Ovary (tissue), 3 donors: ENCODE measurements around the gene PSMG3.

Source experiments
- EP300 ChIP-seq: sonication (generic); formaldehyde crosslinking; IDR thresholded peaks from one replicate; pipeline ENCODE4 v1.6.1; 2017; ENCODE audit warnings: antibody characterized with exemption
- POLR2A ChIP-seq: fragments of 450-650 bp; IDR thresholded peaks from one replicate; pipeline ENCODE4 v1.6.1; 2017; ENCODE audit warnings: antibody characterized with exemption, mild to moderate bottlenecking, moderate library complexity
- TF ChIP-seq, protein P1 (sequence below), 3 donors: fragments of 450-650 bp in 2 of 3; fragments of 200-600 bp in 1 of 3; IDR thresholded peaks; one replicate each; pipeline versions ENCODE4 v1.5.1 to v1.8.0; 2016 to 2022; ENCODE audit warnings: antibody characterized with exemption in 3 of 3, mild to moderate bottlenecking in 1 of 3
- donor health status: DM: no; HTN: no; CAD: no.

DNA sequence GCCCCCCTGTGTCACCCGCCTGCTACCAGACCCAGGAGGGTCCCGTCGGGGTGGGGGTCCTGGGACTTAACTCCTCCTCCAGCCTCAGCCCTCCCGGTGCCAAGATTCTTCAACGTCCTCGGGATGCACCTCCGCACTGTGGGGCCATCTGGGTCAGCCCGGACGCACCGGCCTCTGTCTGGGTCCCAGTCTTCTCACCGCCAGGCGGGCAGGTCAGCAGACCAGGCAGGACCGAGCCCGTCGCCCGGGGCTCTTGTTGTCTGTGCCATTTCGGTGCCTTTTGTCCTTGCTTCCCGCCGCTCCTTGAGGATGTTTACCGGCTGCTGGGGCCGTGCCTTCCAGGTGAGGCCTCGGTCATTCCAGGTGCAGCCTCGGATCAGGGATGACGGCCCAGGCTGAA, 32.1 kb upstream of the PSMG3 start:
- TF ChIP-seq POLR2A (no peak), EP300 (no peak)
- TF ChIP-seq, protein P1, sequence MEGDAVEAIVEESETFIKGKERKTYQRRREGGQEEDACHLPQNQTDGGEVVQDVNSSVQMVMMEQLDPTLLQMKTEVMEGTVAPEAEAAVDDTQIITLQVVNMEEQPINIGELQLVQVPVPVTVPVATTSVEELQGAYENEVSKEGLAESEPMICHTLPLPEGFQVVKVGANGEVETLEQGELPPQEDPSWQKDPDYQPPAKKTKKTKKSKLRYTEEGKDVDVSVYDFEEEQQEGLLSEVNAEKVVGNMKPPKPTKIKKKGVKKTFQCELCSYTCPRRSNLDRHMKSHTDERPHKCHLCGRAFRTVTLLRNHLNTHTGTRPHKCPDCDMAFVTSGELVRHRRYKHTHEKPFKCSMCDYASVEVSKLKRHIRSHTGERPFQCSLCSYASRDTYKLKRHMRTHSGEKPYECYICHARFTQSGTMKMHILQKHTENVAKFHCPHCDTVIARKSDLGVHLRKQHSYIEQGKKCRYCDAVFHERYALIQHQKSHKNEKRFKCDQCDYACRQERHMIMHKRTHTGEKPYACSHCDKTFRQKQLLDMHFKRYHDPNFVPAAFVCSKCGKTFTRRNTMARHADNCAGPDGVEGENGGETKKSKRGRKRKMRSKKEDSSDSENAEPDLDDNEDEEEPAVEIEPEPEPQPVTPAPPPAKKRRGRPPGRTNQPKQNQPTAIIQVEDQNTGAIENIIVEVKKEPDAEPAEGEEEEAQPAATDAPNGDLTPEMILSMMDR (IDR thresholded peaks at IDR 0.05), result no peak
